ENCODE results near the gene HPCA.

Gene HPCA

GRCh38 chr1:32888677-32889420, 2.6 kb downstream of the HPCA start:
- no peaks in the 10 kb centered on the region for H3K36me3 ChIP-seq

GRCh38 chr1:32889731-32890278, 3.5 kb downstream of the HPCA start:
- Histone ChIP-seq H3K36me3 (peaks cover 3% of the 10 kb centered on the region; the same call in 1 of the 2 replicates), H3K4me2 (no peak overlapping the region), H3K4me3 (no peak overlapping the region), H3K27me3 (peaks cover 59% of the 10 kb centered on the region), H4K20me1 (peaks cover 6% of the 10 kb centered on the region; the same call in 1 of the 2 replicates), H3K9me3 (no peaks in the 10 kb centered on the region; the same call in 1 of the 2 replicates), H3K9ac (no peak overlapping the region), H3K4me1 (peaks cover 19% of the 10 kb centered on the region), H3K27ac (no peak overlapping the region)
- no peak for TF ChIP-seq Cebpa-rat (IDR thresholded peaks at IDR 0.05)

More at GRCh38 chr1:32888677-32889420, 2.6 kb downstream of the HPCA start:
- Histone ChIP-seq H3K4me2 (no peak overlapping the region), H3K4me3 (no peak overlapping the region), H3K9me3 (no peaks in the 10 kb centered on the region; the same call in 1 of the 2 replicates), H3K27me3 (peaks cover 52% of the 10 kb centered on the region), H3K9ac (no peak overlapping the region), H4K20me1 (peaks cover 6% of the 10 kb centered on the region; the same call in 1 of the 2 replicates), H3K4me1 (peaks cover 14% of the 10 kb centered on the region), H3K27ac (no peak overlapping the region)
- TF ChIP-seq Cebpa-rat (IDR thresholded peaks at IDR 0.05): no peak

GRCh38 chr1:32890516-32891240, 4.4 kb downstream of the HPCA start:
- peaks cover 51% of the 10 kb centered on the region for H3K27me3 ChIP-seq
- no peak for TF ChIP-seq Cebpa-rat (IDR thresholded peaks at IDR 0.05)
- H3K4me1 ChIP-seq: peaks cover 19% of the 10 kb centered on the region
- no peak overlapping the region for H3K4me3 ChIP-seq
- no peak overlapping the region for H3K27ac ChIP-seq
- no peaks in the 10 kb centered on the region; the same call in 1 of the 2 replicates for H3K9me3 ChIP-seq
- peaks cover 12% of the 10 kb centered on the region for H3K36me3 ChIP-seq
- peaks cover 10% of the 10 kb centered on the region; the same call in 1 of the 2 replicates for H4K20me1 ChIP-seq
- H3K4me2 ChIP-seq: no peak overlapping the region
- no peak overlapping the region for H3K9ac ChIP-seq

- Histone ChIP-seq H3K4me2 (no peak overlapping the region), H3K4me3 (no peak overlapping the region), H4K20me1 (peaks cover 13% of the 10 kb centered on the region; the same call in 1 of the 2 replicates), H3K9me3 (no peaks in the 10 kb centered on the region; the same call in 1 of the 2 replicates), H3K27ac (no peak overlapping the region), H3K4me1 (peaks cover 19% of the 10 kb centered on the region), H3K36me3 (peaks cover 15% of the 10 kb centered on the region), H3K9ac (no peak overlapping the region), H3K27me3 (peaks cover 46% of the 10 kb centered on the region)
- no peak for TF ChIP-seq Cebpa-rat (IDR thresholded peaks at IDR 0.05)
Measured at GRCh38 chr1:32891241-32891570, 4.9 kb downstream of the HPCA start.

GRCh38 chr1:32891630-32892029, 5.3 kb downstream of the HPCA start:
- TF ChIP-seq Cebpa-rat (IDR thresholded peaks at IDR 0.05): no peak

GRCh38 chr1:32892368-32893197, 6.3 kb downstream of the HPCA start:
- Histone ChIP-seq H3K27me3 (peaks cover 33% of the 10 kb centered on the region), H3K4me2 (peak overlapping the region; percentile 70), H3K9me3 (no peaks in the 10 kb centered on the region; the same call in 1 of the 2 replicates), H3K4me1 (peaks cover 19% of the 10 kb centered on the region), H3K4me3 (peak overlapping the region; percentile 61), H3K36me3 (peaks cover 15% of the 10 kb centered on the region), H3K27ac (no peak overlapping the region), H3K9ac (0 out of 2 replicates have a peak overlapping the region, but pooled peaks have one; percentile 48), H4K20me1 (peaks cover 13% of the 10 kb centered on the region; the same call in 1 of the 2 replicates)
- no peak for TF ChIP-seq Cebpa-rat (IDR thresholded peaks at IDR 0.05)

More at GRCh38 chr1:32891630-32892029, 5.3 kb downstream of the HPCA start:
- peaks cover 43% of the 10 kb centered on the region for H3K27me3 ChIP-seq
- peaks cover 13% of the 10 kb centered on the region; the same call in 1 of the 2 replicates for H4K20me1 ChIP-seq
- H3K4me3 ChIP-seq: no peak overlapping the region
- H3K36me3 ChIP-seq: peaks cover 15% of the 10 kb centered on the region
- no peaks in the 10 kb centered on the region; the same call in 1 of the 2 replicates for H3K9me3 ChIP-seq
- no peak overlapping the region for H3K9ac ChIP-seq
- no peak overlapping the region for H3K4me2 ChIP-seq
- no peak overlapping the region for H3K27ac ChIP-seq
- H3K4me1 ChIP-seq: peaks cover 19% of the 10 kb centered on the region

GRCh38 chr1:32893198-32894018, 7.1 kb downstream of the HPCA start:
- peak overlapping the region; percentile 61 for H3K4me3 ChIP-seq
- TF ChIP-seq Cebpa-rat (IDR thresholded peaks at IDR 0.05): no peak
- no peaks in the 10 kb centered on the region; the same call in 1 of the 2 replicates for H3K9me3 ChIP-seq
- peak overlapping the region; percentile 48; the same call in 1 of the 2 replicates for H3K9ac ChIP-seq
- peak overlapping the region; percentile 70 for H3K4me2 ChIP-seq
- peaks cover 19% of the 10 kb centered on the region for H3K4me1 ChIP-seq
- peaks cover 13% of the 10 kb centered on the region; the same call in 1 of the 2 replicates for H4K20me1 ChIP-seq
- H3K27ac ChIP-seq: no peak overlapping the region
- H3K36me3 ChIP-seq: peaks cover 15% of the 10 kb centered on the region
- peaks cover 32% of the 10 kb centered on the region for H3K27me3 ChIP-seq

- Histone ChIP-seq H3K9me3 (no peaks in the 10 kb centered on the region; the same call in 1 of the 2 replicates), H4K20me1 (peaks cover 13% of the 10 kb centered on the region; the same call in 1 of the 2 replicates), H3K36me3 (peaks cover 15% of the 10 kb centered on the region), H3K4me2 (peak overlapping the region; percentile 70), H3K4me1 (peaks cover 19% of the 10 kb centered on the region), H3K27me3 (peaks cover 32% of the 10 kb centered on the region), H3K27ac (no peak overlapping the region), H3K9ac (peak overlapping the region; percentile 34; the same call in 1 of the 2 replicates), H3K4me3 (peak overlapping the region; percentile 61)
- TF ChIP-seq Cebpa-rat (IDR thresholded peaks at IDR 0.05): no peak
Measured at GRCh38 chr1:32894019-32894600, 7.8 kb downstream of the HPCA start.
